ENCODE results near the gene CIDEC. TPM values are rescaled to one million over a fixed set of nuclear protein-coding genes. Genes with fewer than 3 reads are reported as not detected.

The CIDEC gene
- total RNA-seq = not detected in 2 replicates

GRCh38 chr3:9879830-9880549 lies at the start of gene CIDEC:
Gene CIDEC, minus strand, starts transcription at chr3:9880253. Its CDS starts 1,767 bp downstream, at chr3:9878486.

GRCh38 chr3:9916734-9917680 lies 37.0 kb upstream of the CIDEC start, which contains the start of gene IL17RC:
Gene IL17RC, plus strand, starts transcription at chr3:9917098. Its CDS starts 218 bp downstream, at chr3:9917316.

GRCh38 chr3:9902372-9903237 lies 22.6 kb upstream of the CIDEC start, which contains the start of gene IL17RE:
Gene IL17RE, plus strand, starts transcription at chr3:9902848. Its CDS starts 85 bp downstream, at chr3:9902933.

GRCh38 chr3:9890249-9891071 lies 10.4 kb upstream of the CIDEC start, which contains the start of gene JAGN1:
Gene JAGN1, plus strand, starts transcription at chr3:9890610. Its CDS starts 113 bp downstream, at chr3:9890723.

GRCh38 chr3:9843715-9844438 lies 36.2 kb downstream of the CIDEC start, which contains the start of gene RPUSD3:
Gene RPUSD3, minus strand, starts transcription at chr3:9844008. Its CDS starts 18 bp downstream, at chr3:9843990.

Small RNA genes lying within 50 kb of the gene (small RNA-seq; reads per million reads assigned to genes)
- gene RNU6-882P = not detected

Other genes starting within 250 kb of the CIDEC start
- 25.8 and 30.3 TPM in 2 replicates for gene MTMR14, start 230.7 kb downstream of the CIDEC start, total RNA-seq
- gene CPNE9, start 176.4 kb downstream of the CIDEC start, total RNA-seq = not detected in 2 replicates
- 9.5 and 10.2 TPM in 2 replicates for gene BRPF1, start 148.5 kb downstream of the CIDEC start, total RNA-seq
- gene OGG1, start 130.3 kb downstream of the CIDEC start, total RNA-seq = 18.6 and 22.6 TPM in 2 replicates
- gene CAMK1, start 110.3 kb downstream of the CIDEC start, total RNA-seq = 21.3 and 25.4 TPM in 2 replicates
- gene TADA3, start 87.8 kb downstream of the CIDEC start, total RNA-seq = 77.7 and 83.3 TPM in 2 replicates
- 189 and 224 TPM in 2 replicates for gene ARPC4, start 87.2 kb downstream of the CIDEC start, total RNA-seq
- gene TTLL3, start 70.0 kb downstream of the CIDEC start, total RNA-seq = 22.6 and 29.3 TPM in 2 replicates
- 19.3 and 20.9 TPM in 2 replicates for gene RPUSD3, start 36.2 kb downstream of the CIDEC start, total RNA-seq
- gene JAGN1, start 10.4 kb upstream of the CIDEC start, total RNA-seq = 22.3 and 29.5 TPM in 2 replicates
- 1.1 and 1.4 TPM in 2 replicates for gene IL17RE, start 22.6 kb upstream of the CIDEC start, total RNA-seq
- gene IL17RC, start 36.8 kb upstream of the CIDEC start, total RNA-seq = 41.4 and 51.8 TPM in 2 replicates
- 14.1 and 20.8 TPM in 2 replicates for gene CRELD1, start 53.6 kb upstream of the CIDEC start, total RNA-seq
- gene PRRT3, start 72.2 kb upstream of the CIDEC start, total RNA-seq = 4.6 and 5.5 TPM in 2 replicates
- 92.4 and 101 TPM in 2 replicates for gene EMC3, start 106.6 kb upstream of the CIDEC start, total RNA-seq
- 6.7 and 19.5 TPM in 2 replicates for gene FANCD2, start 146.2 kb upstream of the CIDEC start, total RNA-seq
- not detected in 2 replicates for gene FANCD2OS, start 228.0 kb upstream of the CIDEC start, total RNA-seq
- gene BRK1, start 235.4 kb upstream of the CIDEC start, total RNA-seq = 130 and 134 TPM in 2 replicates